GM12873 (cell line): ENCODE measurements around the gene DDA1.

ENCODE experiments used
- TF ChIP-seq, protein P1 (sequence below): IDR thresholded peaks from 2 replicates; pipeline ENCODE4 v1.5.1; 2012; ENCODE audit warnings: low read depth, mild to moderate bottlenecking, moderate library complexity, low read length, control low read depth; ENCODE audit not compliant: insufficient read depth; ENCODE audit errors: missing control alignments

DDA1 gene

DNA sequence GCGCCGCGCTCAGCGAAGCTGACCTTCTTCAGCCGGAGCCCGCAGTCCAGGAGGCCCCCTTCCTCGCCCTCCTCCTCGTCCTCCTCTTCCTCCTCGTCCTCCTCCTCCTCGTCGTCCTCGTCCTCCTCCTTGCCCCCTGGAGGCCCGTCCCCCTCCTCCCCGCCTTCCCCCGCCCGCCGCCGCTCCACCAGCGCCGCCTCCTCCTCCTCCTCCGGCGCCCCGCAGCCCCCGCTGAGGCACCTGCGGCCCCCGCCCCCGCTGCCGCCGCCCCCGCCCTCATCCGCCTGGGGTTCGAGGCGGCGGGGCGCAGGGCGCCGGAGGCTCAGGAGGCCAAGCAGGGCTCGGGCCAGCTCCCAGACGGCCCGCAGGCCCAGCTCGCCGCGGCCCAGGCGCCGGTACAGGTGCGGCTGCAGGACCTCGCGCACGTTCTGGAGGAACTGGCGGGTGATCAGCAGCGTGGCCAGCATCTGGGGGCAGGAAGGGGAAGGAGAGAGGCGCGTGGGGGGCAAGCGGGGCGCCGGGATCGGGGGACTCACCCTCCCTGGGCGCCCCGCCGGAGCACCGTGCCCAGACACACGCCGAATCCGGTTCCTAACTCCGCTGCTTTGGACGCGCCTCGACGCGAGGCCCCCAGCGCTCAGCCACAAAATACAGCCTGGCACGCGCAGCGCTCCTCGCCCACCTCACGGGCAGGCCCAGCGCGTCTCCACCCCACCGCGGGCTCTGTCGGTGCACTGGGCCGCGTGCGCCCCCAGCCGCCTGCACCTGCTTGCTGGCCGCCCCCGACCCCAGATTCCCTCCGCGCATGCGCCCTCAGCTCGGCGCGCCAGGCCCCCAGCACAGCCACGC, 19.4 kb downstream of the DDA1 start:
- TF ChIP-seq, protein P1, sequence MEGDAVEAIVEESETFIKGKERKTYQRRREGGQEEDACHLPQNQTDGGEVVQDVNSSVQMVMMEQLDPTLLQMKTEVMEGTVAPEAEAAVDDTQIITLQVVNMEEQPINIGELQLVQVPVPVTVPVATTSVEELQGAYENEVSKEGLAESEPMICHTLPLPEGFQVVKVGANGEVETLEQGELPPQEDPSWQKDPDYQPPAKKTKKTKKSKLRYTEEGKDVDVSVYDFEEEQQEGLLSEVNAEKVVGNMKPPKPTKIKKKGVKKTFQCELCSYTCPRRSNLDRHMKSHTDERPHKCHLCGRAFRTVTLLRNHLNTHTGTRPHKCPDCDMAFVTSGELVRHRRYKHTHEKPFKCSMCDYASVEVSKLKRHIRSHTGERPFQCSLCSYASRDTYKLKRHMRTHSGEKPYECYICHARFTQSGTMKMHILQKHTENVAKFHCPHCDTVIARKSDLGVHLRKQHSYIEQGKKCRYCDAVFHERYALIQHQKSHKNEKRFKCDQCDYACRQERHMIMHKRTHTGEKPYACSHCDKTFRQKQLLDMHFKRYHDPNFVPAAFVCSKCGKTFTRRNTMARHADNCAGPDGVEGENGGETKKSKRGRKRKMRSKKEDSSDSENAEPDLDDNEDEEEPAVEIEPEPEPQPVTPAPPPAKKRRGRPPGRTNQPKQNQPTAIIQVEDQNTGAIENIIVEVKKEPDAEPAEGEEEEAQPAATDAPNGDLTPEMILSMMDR = no peak

DNA sequence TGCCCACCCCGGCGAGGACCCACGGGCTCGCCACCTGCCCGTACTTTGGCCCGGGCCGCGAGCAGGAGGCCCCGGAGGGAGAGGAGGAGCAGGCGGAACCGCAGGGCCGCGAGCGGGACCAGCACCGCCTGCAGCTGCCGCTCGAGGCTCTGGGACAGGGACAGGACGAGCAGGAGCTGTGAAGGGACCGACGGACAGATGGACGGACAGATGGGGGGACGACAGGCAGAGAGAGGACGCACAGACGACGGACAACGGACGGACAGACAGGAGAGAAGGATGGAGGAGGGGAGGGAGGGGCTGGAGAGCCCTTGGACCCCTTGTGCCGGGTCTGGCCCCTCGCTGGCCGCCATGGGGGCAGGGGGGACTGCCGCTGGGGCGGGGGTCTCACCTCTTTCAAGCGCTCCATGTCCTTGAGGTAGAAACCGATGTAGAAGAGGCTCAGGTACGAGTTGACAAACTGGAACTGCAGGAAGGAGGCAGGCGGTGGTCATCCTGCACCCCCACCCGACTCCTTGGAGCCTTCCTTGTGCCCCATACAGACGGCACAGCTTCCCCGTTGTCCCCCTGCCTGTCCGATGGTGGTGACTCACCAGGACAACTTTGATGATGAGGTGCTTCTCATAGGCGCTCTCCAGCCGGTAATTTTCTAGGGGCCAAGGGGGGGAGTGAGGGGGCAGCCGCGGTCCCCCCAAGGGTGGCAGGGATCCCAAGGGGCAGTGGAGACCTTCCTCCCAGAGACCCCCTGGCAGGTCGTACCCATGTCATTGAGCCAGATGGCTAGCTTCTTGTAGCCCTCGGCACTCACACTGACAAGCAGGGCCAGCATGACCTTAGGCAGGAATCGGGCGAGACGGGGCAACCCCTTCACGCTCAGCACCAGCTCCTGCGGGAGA, 20.3 kb downstream of the DDA1 start:
- TF ChIP-seq, protein P1 = no peak

DNA sequence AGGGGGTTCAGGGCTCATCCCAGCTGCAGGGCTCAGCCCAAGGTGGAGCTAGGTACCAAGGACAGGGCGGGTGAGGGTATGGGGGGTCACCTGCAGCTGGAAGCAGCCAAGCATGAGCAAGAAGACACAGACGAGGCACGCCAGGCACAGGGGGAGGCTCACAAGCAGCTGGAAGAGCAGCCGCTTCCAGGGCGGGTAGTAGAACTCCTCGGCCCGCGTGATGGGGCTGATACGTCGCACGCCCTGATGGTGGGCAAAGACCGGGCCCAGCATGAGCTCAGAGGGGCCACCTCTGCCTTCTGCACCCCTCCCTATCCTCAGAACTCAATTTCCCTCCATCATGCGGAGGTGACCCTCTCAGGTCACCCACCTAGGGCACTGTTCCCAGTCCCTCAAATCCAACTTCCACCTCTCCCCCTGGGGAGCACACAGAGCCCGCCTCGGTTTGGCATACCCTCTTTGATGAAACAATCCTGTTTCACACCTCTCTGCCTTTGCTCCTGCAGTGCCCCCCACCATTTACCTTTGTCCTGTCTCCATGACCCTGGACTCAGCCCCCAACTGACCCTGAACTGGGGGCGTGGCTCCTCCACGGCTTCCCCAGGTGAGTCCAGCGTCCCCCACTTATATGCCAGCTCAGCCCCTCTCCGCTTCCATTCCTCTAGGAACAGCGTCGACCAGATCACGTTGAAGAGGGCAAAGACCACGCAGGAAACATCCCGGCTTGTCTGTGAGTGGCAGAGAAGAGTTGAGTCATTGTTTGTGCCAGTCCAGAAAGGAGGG, 21.1 kb downstream of the DDA1 start:
- TF ChIP-seq, protein P1 = no peak

DNA sequence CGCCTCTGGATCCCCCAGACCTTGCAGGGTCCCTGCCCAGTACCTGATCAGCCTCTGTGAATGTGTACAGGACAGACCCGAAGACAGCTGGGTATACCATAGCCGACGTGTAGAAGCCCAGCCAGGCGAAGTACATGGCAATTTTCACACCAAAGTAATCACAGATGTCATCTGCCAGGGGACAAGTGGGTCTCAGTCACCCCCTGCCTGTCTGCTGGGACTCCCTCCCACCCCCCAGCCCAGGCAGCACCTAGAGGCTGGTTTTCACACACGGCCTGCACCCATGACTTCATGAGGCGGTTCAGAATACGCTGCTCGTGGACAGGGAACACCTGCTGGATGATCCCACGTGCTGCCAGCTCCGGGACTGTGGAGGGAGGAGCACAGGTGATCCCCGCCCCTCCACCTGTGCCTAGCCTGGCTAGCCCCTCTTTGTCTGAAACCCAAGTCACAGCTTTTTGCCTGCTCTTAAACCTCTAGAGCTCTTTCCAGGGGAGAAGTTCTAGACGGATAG, 21.7 kb downstream of the DDA1 start:
- TF ChIP-seq, protein P1 = no peak

DNA sequence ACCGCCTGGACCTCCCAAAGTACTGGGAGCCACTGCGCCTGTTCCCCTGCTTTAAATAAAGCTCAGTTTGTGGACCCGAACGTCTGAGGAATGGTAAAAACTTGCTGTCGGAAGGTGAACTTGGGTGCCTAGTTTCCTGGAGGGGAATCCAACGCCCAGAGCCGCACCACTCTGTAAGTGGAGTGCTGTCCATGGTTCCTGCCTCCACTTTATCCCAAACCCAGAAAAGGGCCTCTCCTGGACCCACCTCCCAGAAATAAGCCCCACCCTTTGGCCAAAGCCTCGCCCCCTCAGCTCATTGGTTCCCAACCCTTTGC, 23.0 kb downstream of the DDA1 start:
- TF ChIP-seq, protein P1 = no peak

DNA sequence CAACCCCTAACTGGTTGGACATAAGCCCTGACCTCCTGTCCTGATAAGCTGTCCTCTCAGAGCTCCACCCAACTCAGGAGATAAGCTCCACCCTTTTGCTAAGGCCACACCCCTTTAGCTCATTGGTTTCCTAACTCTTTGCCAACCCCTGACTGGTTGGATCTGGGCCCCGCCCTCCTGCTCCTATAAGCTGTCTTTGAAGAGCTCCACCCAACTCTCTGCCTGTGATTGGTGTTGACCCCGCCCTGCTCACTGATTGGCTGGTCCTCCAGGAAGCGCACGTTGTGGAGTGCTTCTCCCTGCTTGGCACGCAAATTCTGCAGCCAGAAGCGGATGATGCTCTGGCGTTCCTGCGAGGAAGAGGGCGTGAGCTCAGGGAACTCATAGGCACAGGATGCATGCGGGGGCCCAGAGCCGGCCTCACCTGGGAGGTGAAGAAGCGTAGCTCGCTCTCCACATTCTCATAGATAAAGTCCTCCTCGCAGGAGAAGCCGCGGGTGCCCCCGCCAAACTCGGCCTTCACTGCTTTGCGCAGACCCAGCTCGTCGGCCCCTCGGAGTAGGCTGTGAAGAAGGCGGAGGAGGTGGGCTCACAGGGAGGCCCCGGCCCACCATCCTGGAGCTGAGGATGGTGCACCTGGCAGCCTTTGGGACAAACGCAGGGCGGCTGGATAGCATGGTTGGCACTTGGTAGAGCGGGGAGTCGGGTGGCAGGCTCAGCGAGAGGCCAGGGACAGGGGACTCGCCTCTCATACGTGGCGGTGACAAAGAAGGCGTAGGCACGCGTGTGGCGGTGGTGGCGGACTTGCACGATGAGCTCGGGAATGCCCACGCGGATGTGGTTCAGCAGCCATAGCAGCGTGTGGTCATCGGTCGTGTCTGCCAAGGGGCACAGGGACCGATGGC, 23.6 kb downstream of the DDA1 start:
- TF ChIP-seq, protein P1 = no peak
